ENCODE measurements around the gene STK32B. TPM values are rescaled to one million over a fixed set of nuclear protein-coding genes. Genes with fewer than 3 reads are reported as not detected.

The STK32B gene
- total and polyA plus RNA-seq, 9 of the 15 experiments (the other 6 are each of a cell fraction or from before 2014, with no cell fraction given), result 0.03 to 0.20 (median 0.07) TPM; not detected in 2

GRCh38 chr4:5539584-5539983 lies 488.3 kb downstream of the STK32B start:
- ChIA-PET POLR2A (no interaction called here), CTCF (ENCODE audit: low intra/inter-chr PET ratio) (no interaction called here)
- DNase-seq (ENCODE audit: extremely low read depth in 1 of 4, low spot score in 3 of 4), result no peak
- Histone ChIP-seq H2AFZ (ENCODE audit: low read depth, low read length) (no peak overlapping the region), H3K9me1 (ENCODE audit: control insufficient read depth, insufficient read depth, low read length) (no peaks in the 10 kb centered on the region), H3K9ac (ENCODE audit: insufficient read depth in 1 of 2, low read depth in 2 of 2, low read length in 2 of 2) (no peak overlapping the region), H3K27ac (ENCODE audit: extremely low read depth, low read depth, low read length) (no peak overlapping the region), H3K36me3 (ENCODE audit: control insufficient read depth, insufficient read depth, low read length) (no peaks in the 10 kb centered on the region), H3K4me1 (replicated peaks in 1 of 2; ENCODE audit: control insufficient read depth in 2 of 2, insufficient read depth in 2 of 2, low read length in 2 of 2) (no peaks in the 10 kb centered on the region), H3K4me2 (ENCODE audit: insufficient read depth, low read length) (no peak overlapping the region), H3K9me3 (replicated peaks; ENCODE audit: control insufficient read depth, insufficient read depth, low read depth, low read length) (no peaks in the 10 kb centered on the region), H3K27me3 (ENCODE audit: control insufficient read depth in 2 of 2, insufficient read depth in 2 of 2, low read length in 2 of 2) (no peaks in the 10 kb centered on the region; a peak in 1 of 5 replicates), H4K20me1 (replicated peaks; ENCODE audit: control insufficient read depth, insufficient read depth, low read length) (no peaks in the 10 kb centered on the region), H3K4me3 (no peak overlapping the region), H3K79me2 (ENCODE audit: control insufficient read depth, insufficient read depth, low read length) (no peaks in the 10 kb centered on the region)
- FAIRE-seq, result no peak
- TF ChIP-seq TEAD2 (tag; IDR thresholded peaks at IDR 0.05) (no peak), PML (IDR thresholded peaks at IDR 0.05; ENCODE audit: low read length) (no peak), ATF3 (IDR thresholded peaks at IDR 0.05) (no peak), ATF3 (CRISPR knock-in tag; conservative IDR thresholded peaks at IDR 0.05) (no peak), MAFF (IDR thresholded peaks at IDR 0.05; ENCODE audit: low read length) (no peak), EP400 (IDR thresholded peaks at IDR 0.05) (no peak), TBL1XR1 (IDR thresholded peaks at IDR 0.05; ENCODE audit: low read length in 2 of 2) (no peak), POLR2A (conservative IDR thresholded peaks at IDR 0.05) (no peak), ESRRA (IDR thresholded peaks at IDR 0.05; ENCODE audit: borderline replicate concordance, low read depth) (no peak), TAF9B (IDR thresholded peaks at IDR 0.05; ENCODE audit: partially characterized antibody) (no peak)
- no TSS peak for BruUV-seq (replicated peaks)
- in situ Hi-C loops (cut with MboI) (no loop called here), intact Hi-C loops (cut with micrococcal nuclease) (no loop called here)
- WGBS (ENCODE audit: insufficient coverage, low coverage, missing lambda C conversion rate), result 0% methylated on average over 2 of the region's 2 CpGs
- no peak for ATAC-seq
